Activated T-helper 17 cell treated with anti-CD3 and anti-CD28 coated beads, Interleukin-2, amount 50 U/mL, for 72 hours (primary cell): Measurements from ENCODE around the gene PIN1. TPM values are rescaled to one million over a fixed set of nuclear protein-coding genes. Genes with fewer than 3 reads are reported as not detected.

Source experiments
- ATAC-seq: fragments of 150-1000 bp; cut with Tn5 transposase; replicated peaks from 2 replicates; pipeline ENCODE4 v1.10.0; 2021; ENCODE audit warnings: mild to moderate bottlenecking, moderate library complexity
- H3K27ac Mint-ChIP-seq: one replicate; pipeline ENCODE4 v1.8.0; 2022; ENCODE audit warnings: mixed read lengths
- H3K27me3 Mint-ChIP-seq: one replicate; pipeline ENCODE4 v1.8.0; 2022; ENCODE audit warnings: mixed read lengths
- H3K36me3 Mint-ChIP-seq: one replicate; pipeline ENCODE4 v1.8.0; 2022; ENCODE audit warnings: low read depth, mild to moderate bottlenecking, mixed read lengths
- H3K4me1 Mint-ChIP-seq: one replicate; pipeline ENCODE4 v1.8.0; 2022; ENCODE audit warnings: mixed read lengths
- H3K4me3 Mint-ChIP-seq: one replicate; pipeline ENCODE4 v1.8.0; 2022; ENCODE audit warnings: mild to moderate bottlenecking, mixed read lengths
- H3K9me3 Mint-ChIP-seq: one replicate; pipeline ENCODE4 v1.8.0; 2022; ENCODE audit warnings: mixed read lengths
- total RNA-seq, 2 donors: library from RNA; stranded (reverse); gene quantifications; one replicate each; pipeline ENCODE4 v1.2.3, GENCODE V29; 2022

The PIN1 gene
- total RNA-seq, 2 donors from 2014 or later = 62.0 to 93.1 TPM

DNA sequence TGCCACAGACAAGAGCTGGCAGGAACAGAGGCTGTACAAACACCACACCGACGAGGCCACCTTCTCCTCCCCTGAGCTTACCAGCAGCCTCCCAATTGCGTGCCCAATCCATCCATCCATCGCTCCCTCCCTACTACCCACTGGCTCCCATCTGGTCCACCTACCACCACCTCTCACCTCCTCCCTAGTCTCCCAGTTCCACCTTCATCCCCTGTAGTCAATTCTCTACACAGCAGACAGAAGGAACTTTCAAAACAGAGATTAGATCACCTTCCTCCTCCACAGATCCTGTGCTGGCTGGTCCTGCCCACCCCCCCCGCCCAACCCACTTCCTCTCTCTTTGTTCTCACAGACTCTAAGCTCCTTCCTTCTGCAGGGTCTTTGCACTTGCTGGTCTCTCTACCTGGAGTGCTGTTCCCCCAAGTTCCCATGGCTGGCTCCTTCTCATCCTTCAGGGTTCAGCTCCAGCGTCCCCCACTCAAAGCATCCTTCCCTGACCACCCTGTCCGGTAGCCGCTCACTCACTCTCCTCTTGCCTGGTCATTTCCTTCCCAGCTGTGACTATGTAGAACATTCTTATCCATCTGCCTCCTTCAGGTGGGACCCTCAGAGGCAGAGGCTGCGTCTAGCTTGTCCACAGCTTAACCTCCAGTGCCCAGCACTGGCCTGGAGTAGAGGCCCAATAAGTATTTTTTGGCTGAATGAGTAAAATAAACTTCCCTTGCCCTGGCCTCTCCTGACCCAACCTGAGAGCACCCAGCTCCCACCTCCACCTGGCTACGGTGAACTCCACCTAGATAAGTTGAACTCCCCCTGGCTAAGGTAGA lies 23.0 kb downstream of the PIN1 start:
- Mint-ChIP-seq H3K27ac (peak overlapping the region; percentile 91), H3K4me3 (peak overlapping the region; percentile 77), H3K36me3 (peaks cover 7% of the 10 kb centered on the region), H3K27me3 (no peaks in the 10 kb centered on the region), H3K4me1 (peaks cover 38% of the 10 kb centered on the region), H3K9me3 (no peaks in the 10 kb centered on the region)
- ATAC-seq = peak; percentile 80

GRCh38 chr19:9858766-9859165 lies 23.6 kb downstream of the PIN1 start:
- Mint-ChIP-seq H3K27ac (peak overlapping the region; percentile 91), H3K9me3 (no peaks in the 10 kb centered on the region), H3K36me3 (peaks cover 4% of the 10 kb centered on the region), H3K4me1 (peaks cover 41% of the 10 kb centered on the region), H3K27me3 (no peaks in the 10 kb centered on the region), H3K4me3 (peak overlapping the region; percentile 77)
- no peak for ATAC-seq

DNA sequence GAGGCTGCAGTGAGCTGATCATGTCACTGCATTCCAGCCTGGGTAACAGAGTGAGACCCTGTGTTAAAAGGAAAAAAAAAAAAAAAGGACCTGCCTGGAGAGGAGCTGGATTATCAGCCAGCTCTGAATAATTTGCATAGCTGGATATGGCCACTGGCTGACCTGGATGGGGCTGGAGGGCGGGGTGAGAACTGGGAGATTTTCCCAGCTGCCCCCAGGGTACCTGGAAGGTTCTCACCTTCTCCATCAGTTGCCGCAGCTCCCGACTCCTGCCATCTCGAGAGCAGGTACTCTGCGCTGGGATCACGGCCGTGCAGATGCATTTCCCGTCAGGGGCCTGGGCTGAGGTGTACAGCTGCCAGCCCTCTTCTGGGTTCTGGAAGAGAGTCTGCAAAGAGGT lies 25.3 kb downstream of the PIN1 start:
- peak overlapping the region; percentile 25 for H3K27ac Mint-ChIP-seq
- H3K36me3 Mint-ChIP-seq = no peaks in the 10 kb centered on the region
- no peak for ATAC-seq

DNA sequence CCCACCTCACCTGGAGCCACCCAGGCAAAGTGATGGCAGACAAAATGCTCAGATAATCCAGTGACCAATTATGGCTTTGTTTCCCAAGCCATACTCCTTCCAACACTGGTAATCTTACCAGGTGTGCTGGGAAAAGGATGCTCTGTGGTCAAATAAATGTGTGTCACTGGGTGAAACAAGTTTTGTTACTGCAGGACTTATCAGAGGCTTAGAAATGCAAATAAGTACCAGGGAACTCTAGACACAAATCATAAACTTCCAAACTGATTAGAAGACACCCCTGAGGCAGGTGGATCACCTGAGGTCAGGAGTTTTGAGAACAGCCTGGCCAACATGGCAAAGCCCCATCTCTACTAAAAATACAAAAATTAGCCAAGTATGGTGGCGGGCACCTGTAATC lies 26.4 kb downstream of the PIN1 start:
- no peak for ATAC-seq
- H3K27ac Mint-ChIP-seq = peak overlapping the region; percentile 97
- peaks cover 49% of the 10 kb centered on the region for H3K4me1 Mint-ChIP-seq
- H3K36me3 Mint-ChIP-seq = no peaks in the 10 kb centered on the region
- H3K9me3 Mint-ChIP-seq = no peaks in the 10 kb centered on the region
- no peaks in the 10 kb centered on the region for H3K27me3 Mint-ChIP-seq
- H3K4me3 Mint-ChIP-seq = peak overlapping the region; percentile 91

More for the DNA sequence above, 25.3 kb downstream of the PIN1 start:
- Mint-ChIP-seq H3K4me1 (peaks cover 44% of the 10 kb centered on the region), H3K9me3 (no peaks in the 10 kb centered on the region), H3K4me3 (no peak overlapping the region), H3K27me3 (no peaks in the 10 kb centered on the region)

DNA sequence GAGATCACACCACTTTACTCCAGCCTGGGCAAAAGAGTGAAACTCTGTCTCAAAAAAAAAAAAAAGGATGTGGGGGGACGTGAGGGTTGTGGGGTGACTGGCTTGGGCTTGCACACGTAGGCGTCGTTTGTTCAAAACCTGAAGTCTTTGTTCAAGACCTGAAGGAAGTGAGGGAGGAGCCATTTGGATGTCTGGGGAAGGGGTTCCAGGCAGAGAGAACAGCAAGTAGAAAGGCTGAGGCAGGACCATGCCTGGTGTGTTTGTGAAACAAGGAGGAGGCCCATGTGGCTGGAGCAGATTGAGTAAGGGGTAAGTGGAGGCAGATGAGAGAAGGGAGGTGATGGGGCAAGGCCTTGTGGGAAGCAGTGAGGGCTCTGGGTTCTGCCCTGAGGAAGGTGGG lies 27.8 kb downstream of the PIN1 start:
- peak overlapping the region; percentile 91 for H3K4me3 Mint-ChIP-seq
- no peaks in the 10 kb centered on the region for H3K27me3 Mint-ChIP-seq
- H3K36me3 Mint-ChIP-seq = no peaks in the 10 kb centered on the region
- H3K4me1 Mint-ChIP-seq = peaks cover 41% of the 10 kb centered on the region
- peak overlapping the region; percentile 97 for H3K27ac Mint-ChIP-seq
- H3K9me3 Mint-ChIP-seq = no peaks in the 10 kb centered on the region
- peak; percentile 62 for ATAC-seq

- no peaks in the 10 kb centered on the region for H3K9me3 Mint-ChIP-seq
- ATAC-seq = peak; percentile 68
- H3K4me3 Mint-ChIP-seq = peak overlapping the region; percentile 91
- no peaks in the 10 kb centered on the region for H3K27me3 Mint-ChIP-seq
- H3K36me3 Mint-ChIP-seq = no peaks in the 10 kb centered on the region
- peaks cover 32% of the 10 kb centered on the region for H3K4me1 Mint-ChIP-seq
- peak overlapping the region; percentile 97 for H3K27ac Mint-ChIP-seq
Measured at GRCh38 chr19:9863759-9864158, 28.6 kb downstream of the PIN1 start.

- no peak overlapping the region for H3K4me3 Mint-ChIP-seq
- peak; percentile 55 for ATAC-seq
- H3K4me1 Mint-ChIP-seq = peaks cover 23% of the 10 kb centered on the region
- no peaks in the 10 kb centered on the region for H3K27me3 Mint-ChIP-seq
- H3K9me3 Mint-ChIP-seq = no peaks in the 10 kb centered on the region
- H3K36me3 Mint-ChIP-seq = no peaks in the 10 kb centered on the region
- H3K27ac Mint-ChIP-seq = peak overlapping the region; percentile 38
Measured at GRCh38 chr19:9865732-9866501, 30.8 kb downstream of the PIN1 start.

GRCh38 chr19:9868983-9869617 lies 34.0 kb downstream of the PIN1 start:
- no peaks in the 10 kb centered on the region for H3K9me3 Mint-ChIP-seq
- no peaks in the 10 kb centered on the region for H3K36me3 Mint-ChIP-seq
- ATAC-seq = no peak
- no peaks in the 10 kb centered on the region for H3K27me3 Mint-ChIP-seq
- no peak overlapping the region for H3K4me3 Mint-ChIP-seq
- H3K27ac Mint-ChIP-seq = no peak overlapping the region
- peaks cover 10% of the 10 kb centered on the region for H3K4me1 Mint-ChIP-seq

- ATAC-seq = no peak
- Mint-ChIP-seq H3K9me3 (no peaks in the 10 kb centered on the region), H3K4me1 (no peaks in the 10 kb centered on the region), H3K27ac (no peak overlapping the region), H3K4me3 (no peak overlapping the region), H3K36me3 (no peaks in the 10 kb centered on the region), H3K27me3 (no peaks in the 10 kb centered on the region)
Measured at GRCh38 chr19:9871626-9872338, 36.7 kb downstream of the PIN1 start.

DNA sequence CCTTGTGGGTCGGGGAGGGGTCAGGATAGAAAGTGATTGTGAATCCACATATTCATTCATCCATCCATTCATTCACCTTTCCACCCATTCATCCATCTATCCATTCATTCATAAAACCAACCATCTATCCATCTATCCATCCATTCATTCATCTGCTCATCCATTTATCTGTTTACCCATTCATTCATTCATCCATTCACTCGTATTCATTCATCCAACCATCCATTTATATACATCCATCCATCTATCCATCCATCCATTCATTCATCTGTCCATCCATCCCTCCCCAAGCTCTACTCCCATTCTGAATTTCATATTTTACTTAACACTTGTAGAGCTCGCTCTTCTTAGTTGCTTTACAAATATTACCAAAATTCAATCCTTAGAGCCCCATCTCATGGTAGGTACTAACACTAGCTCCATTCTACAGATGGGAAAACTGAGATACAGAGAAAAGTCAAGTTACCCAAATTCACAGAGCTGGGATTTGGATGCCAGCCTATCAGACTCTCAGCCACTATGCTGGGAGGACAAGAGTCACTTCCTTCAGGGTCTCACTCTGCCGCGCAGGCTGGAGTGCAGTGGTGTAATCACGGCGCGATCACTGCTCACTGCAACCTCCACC lies 37.6 kb downstream of the PIN1 start:
- no peaks in the 10 kb centered on the region for H3K9me3 Mint-ChIP-seq
- H3K4me3 Mint-ChIP-seq = no peak overlapping the region
- no peaks in the 10 kb centered on the region for H3K4me1 Mint-ChIP-seq
- H3K27ac Mint-ChIP-seq = no peak overlapping the region
- ATAC-seq = no peak
- no peaks in the 10 kb centered on the region for H3K27me3 Mint-ChIP-seq
- H3K36me3 Mint-ChIP-seq = no peaks in the 10 kb centered on the region

DNA sequence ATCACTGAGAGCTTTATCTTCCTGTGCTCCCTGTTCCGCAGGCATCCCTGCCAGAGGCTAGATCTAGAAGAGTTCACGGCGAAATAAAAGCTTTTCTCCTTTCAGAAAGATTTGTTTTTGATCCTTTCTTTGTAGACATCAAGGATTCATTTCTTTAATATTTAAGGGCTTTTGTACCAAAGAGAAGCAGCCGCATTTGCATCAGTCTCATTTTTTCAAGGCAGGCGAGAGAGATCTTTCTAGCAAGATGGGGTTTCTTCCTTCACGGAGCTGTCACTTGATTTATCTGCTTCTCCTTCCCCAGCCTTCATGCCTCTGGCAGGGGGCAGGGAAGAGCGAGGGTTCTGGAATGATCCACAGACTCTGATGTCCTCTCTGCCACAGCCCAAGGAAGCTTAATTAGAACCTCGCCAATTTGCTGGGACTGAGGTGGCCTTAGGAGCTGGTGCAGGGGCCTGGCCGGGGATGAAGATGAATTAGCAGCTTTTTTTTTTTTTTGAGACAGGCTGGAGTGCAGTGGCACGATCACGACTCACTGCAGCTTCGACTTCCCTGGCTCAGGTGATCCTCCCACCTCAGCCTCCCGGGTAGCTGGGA lies 40.0 kb downstream of the PIN1 start:
- Mint-ChIP-seq H3K4me1 (no peaks in the 10 kb centered on the region), H3K9me3 (no peaks in the 10 kb centered on the region), H3K27me3 (no peaks in the 10 kb centered on the region), H3K27ac (no peak overlapping the region), H3K36me3 (no peaks in the 10 kb centered on the region), H3K4me3 (no peak overlapping the region)
- no peak for ATAC-seq

GRCh38 chr19:9875796-9876195 lies 40.7 kb downstream of the PIN1 start:
- H3K36me3 Mint-ChIP-seq = no peaks in the 10 kb centered on the region
- H3K27me3 Mint-ChIP-seq = no peaks in the 10 kb centered on the region
- no peak overlapping the region for H3K4me3 Mint-ChIP-seq
- H3K4me1 Mint-ChIP-seq = no peaks in the 10 kb centered on the region
- no peak for ATAC-seq
- H3K9me3 Mint-ChIP-seq = no peaks in the 10 kb centered on the region
- no peak overlapping the region for H3K27ac Mint-ChIP-seq

GRCh38 chr19:9877780-9878510 lies 42.8 kb downstream of the PIN1 start:
- Mint-ChIP-seq H3K4me3 (no peak overlapping the region), H3K36me3 (no peaks in the 10 kb centered on the region), H3K27ac (no peak overlapping the region), H3K27me3 (no peaks in the 10 kb centered on the region), H3K4me1 (no peaks in the 10 kb centered on the region), H3K9me3 (no peaks in the 10 kb centered on the region)
- ATAC-seq = no peak
